Panc1 (cell line): ENCODE results near the gene NUAK2.

Experiments used
- CTCF ChIP-seq: fragments of 450-650 bp; IDR thresholded peaks from 2 replicates; pipeline ENCODE4 v1.5.1; 2017; ENCODE audit warnings: mild to moderate bottlenecking
- POLR2AphosphoS5 ChIP-seq: IDR thresholded peaks from 2 replicates; pipeline ENCODE4 v1.6.1; 2012; ENCODE audit warnings: mild to moderate bottlenecking, low read depth, low read length, moderate library complexity
- SIN3A ChIP-seq: IDR thresholded peaks from 2 replicates; pipeline ENCODE4 v1.6.1; 2012; ENCODE audit warnings: low read depth, mild to moderate bottlenecking, low read length, moderate library complexity, borderline replicate concordance; ENCODE audit not compliant: insufficient read depth
- TCF7L2 ChIP-seq: IDR thresholded peaks from 2 replicates; pipeline ENCODE4 v1.6.1; 2011; ENCODE audit warnings: mild to moderate bottlenecking, low read depth, low read length, inconsistent platforms
- TF ChIP-seq, protein P1 (sequence below), 2 experiments: IDR thresholded peaks; 2 replicates each; pipeline ENCODE4 v1.6.1; 2011 to 2012; ENCODE audit warnings: low read depth in 2 of 2, control low read depth in 1 of 2, low read length in 1 of 2, mild to moderate bottlenecking in 1 of 2, moderate library complexity in 1 of 2; ENCODE audit not compliant: insufficient read depth in 1 of 2

- no peak for TF ChIP-seq CTCF
- TF ChIP-seq, protein P1, sequence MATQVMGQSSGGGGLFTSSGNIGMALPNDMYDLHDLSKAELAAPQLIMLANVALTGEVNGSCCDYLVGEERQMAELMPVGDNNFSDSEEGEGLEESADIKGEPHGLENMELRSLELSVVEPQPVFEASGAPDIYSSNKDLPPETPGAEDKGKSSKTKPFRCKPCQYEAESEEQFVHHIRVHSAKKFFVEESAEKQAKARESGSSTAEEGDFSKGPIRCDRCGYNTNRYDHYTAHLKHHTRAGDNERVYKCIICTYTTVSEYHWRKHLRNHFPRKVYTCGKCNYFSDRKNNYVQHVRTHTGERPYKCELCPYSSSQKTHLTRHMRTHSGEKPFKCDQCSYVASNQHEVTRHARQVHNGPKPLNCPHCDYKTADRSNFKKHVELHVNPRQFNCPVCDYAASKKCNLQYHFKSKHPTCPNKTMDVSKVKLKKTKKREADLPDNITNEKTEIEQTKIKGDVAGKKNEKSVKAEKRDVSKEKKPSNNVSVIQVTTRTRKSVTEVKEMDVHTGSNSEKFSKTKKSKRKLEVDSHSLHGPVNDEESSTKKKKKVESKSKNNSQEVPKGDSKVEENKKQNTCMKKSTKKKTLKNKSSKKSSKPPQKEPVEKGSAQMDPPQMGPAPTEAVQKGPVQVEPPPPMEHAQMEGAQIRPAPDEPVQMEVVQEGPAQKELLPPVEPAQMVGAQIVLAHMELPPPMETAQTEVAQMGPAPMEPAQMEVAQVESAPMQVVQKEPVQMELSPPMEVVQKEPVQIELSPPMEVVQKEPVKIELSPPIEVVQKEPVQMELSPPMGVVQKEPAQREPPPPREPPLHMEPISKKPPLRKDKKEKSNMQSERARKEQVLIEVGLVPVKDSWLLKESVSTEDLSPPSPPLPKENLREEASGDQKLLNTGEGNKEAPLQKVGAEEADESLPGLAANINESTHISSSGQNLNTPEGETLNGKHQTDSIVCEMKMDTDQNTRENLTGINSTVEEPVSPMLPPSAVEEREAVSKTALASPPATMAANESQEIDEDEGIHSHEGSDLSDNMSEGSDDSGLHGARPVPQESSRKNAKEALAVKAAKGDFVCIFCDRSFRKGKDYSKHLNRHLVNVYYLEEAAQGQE (IDR thresholded peaks at IDR 0.05; ENCODE audit: insufficient read depth in 1 of 2, low read depth in 2 of 2, low read length in 1 of 2), result no peak
- TF ChIP-seq POLR2AphosphoS5, result no peak
- no peak for TF ChIP-seq SIN3A
- TF ChIP-seq TCF7L2, result no peak
These were observed 44.9 kb downstream of the NUAK2 start for GRCh38 chr1:205276689-205277065.
